CD4-positive, alpha-beta T cell treated with Interleukin-6 at 100 ng/mL for 8 hours (primary cell): ENCODE results near the gene REV1.
"Not testable (repeated sequence)": the region's sequence is repeated elsewhere in the genome, so short reads cannot be mapped to it uniquely, and the experiment has no call there.

Experiments
- DNase-seq: peaks from one replicate; pipeline ENCODE4 v3.0.0-alpha.2; 2020; ENCODE audit warnings: mixed read lengths, low spot score

Gene REV1

GRCh38 chr2:99403084-99403483, 86.7 kb downstream of the REV1 start:
- DNase-seq, result no peak

DNA sequence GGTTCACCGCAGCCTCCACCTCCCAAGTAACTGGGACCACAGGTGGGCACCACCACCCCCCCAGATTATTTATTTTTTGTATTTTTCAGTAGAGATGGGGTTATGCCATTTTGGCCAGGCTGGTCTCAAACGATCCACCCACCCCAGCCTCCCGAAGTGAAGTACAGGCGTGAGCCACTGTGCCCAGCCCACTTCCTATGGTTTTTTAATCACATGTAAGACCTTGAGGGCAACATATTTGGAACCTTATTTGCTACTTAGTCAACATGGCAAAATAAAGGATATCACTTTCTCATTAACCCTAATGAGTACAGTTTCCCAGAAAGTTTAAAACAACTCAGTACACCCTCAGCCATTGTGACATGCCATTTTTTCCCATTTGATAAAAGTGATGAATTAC, 88.0 kb downstream of the REV1 start:
- no peak for DNase-seq

DNA sequence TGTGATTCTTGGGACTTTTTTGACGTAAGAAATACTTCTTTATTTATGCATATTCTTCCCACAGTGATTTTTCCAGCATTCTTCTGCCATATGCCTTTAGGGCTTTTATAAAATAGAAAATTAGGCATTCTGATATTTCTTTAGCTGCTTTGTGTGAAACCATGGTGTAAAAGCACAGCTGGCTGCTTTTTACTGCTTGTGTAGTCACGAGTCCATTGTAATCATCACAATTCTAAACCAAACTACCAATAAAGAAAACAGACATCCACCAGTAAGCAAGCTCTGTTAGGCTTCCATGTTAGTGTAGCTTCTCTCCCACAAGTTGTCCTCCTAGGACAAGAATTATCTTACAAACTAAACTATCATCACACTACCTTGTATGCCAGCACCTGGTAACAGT, 90.0 kb downstream of the REV1 start:
- DNase-seq, result no peak

DNA sequence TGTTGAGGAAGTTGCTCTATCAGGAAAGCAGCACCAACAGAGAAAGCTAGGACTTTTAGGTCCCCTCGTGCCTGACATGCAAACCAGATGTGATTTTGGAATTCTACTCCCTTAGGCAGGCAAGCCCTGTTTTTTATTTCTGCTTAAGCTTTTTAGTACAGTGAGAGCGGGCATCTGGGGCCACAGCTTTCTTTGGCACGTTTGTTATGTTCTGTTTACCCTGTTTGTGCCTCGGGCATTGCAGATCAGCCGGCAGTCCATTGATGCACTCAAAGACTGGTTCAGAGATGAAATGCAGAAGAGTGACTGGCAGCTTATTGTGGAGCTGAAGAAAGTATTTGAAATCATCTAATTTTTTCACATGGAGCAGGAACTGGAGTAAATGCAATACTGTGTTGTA, 90.8 kb downstream of the REV1 start:
- DNase-seq, result no peak

GRCh38 chr2:99398303-99398702, 91.5 kb downstream of the REV1 start:
- DNase-seq, result no peak

GRCh38 chr2:99397266-99397920, 92.4 kb downstream of the REV1 start:
- no peak for DNase-seq

GRCh38 chr2:99395589-99396130, 94.2 kb downstream of the REV1 start:
- no peak for DNase-seq

DNA sequence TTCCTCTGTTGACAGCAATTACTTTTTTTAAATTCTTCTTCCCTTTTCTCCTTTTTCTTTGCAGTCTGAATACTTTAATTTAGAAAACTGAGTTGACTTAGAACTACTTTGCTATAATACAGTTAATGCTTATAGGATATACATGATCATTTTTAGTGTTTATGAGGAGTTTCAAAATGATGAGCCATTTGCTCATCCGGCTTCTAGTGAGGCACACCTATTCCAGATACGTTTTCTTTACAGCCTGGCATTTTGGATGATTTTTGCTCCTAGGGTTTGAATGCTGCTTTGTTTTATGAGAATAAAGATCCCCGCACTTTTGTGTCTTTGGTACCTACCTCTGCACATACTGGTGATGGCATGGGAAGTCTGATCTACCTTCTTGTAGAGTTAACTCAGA, 99.9 kb downstream of the REV1 start:
- no peak for DNase-seq

DNA sequence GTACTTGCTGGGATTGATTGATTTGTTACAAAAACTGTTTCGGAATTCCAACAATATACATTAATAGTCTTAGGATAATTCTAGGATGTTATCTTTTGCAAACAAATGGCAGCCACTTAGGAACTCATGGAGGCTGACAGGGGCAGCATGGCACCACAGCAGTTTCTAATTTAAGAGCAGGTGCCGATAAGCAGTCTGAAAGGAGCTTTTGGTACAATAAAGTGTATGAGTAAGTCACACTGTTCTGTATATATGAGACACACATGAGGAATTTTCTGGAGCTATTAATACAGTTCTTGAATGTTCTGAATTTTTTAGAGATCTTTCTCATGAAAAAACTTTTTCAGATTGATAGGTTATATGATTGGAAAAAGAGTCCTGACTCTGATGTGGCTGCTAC, 100.4 kb downstream of the REV1 start:
- no peak for DNase-seq

GRCh38 chr2:99388892-99389291, 100.9 kb downstream of the REV1 start:
- no peak for DNase-seq

GRCh38 chr2:99386011-99386410, 103.8 kb downstream of the REV1 start:
- no peak for DNase-seq

GRCh38 chr2:99382143-99382542, 107.7 kb downstream of the REV1 start:
- DNase-seq, result no peak

DNA sequence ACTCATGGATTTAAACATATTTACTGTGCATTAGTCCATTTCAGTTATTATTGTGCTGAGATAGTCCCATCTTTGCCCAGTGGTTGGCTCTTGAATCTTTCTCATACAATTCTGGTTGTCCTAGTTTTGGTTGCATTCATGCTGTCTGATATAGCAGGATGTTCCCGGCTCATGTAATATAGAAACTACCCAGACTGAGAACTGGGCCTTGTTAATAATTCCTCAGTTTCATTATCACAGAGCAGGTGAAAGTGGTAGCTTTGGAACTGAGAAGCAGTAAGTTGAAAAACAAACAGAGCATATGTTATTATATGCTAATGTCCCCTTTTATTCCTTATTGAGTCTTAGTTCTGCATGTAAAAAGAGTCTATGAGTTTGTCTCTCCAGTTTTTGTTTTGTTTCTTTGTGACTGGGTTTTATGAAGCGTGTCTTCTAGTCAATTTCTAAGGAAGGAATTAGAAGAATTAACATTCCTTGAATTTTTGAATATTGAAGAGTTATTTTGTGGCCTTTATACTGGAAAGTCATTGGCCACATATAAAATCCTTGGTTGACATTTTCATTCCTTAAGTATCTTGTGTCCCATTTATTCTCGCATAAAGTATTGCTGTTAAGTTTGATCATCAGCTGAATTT, 109.3 kb downstream of the REV1 start:
- no peak for DNase-seq

GRCh38 chr2:99377879-99378278, 111.9 kb downstream of the REV1 start:
- DNase-seq, result no peak

DNA sequence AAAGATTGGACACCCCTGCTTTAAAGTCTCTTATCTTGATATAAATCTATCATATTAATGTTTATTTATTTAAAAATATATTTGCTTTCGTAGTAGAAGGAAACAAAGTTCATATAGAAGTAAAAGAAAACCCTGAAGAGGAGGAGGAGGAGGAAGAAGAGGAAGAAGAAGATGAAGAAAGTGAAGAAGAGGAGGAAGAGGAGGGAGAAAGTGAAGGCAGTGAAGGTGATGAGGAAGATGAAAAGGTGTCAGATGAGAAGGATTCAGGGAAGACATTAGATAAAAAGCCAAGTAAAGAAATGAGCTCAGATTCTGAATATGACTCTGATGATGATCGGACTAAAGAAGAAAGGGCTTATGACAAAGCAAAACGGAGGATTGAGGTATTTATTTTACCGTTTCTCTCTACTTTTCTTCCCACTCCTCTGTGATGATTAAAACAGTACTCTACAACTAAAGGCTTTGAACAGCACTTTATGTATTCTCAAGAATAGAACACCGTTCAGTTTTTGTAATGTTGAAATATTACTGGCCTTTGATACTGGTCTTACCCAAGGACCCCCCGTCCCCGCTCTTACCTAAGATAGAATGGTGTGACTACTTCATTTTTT, 113.5 kb downstream of the REV1 start:
- DNase-seq, result no peak

DNA sequence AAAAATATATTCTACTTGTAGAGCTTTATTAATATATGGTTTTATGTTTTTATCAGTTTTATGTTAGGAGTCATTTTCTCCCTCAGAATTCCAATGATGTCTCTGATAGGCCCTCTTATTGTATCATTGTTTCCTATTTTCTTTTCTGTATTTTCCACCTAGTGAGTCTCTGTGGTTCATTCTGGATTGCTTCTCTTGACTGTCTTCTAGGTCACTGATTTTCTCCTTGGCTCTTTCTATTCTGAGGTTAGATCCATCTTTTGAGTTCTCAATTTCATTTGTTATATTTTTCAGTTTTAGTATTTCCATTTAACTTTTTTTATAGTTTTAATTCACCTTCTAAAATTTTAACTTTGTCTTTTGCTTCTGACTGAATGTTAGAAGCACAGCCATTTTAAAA, 115.1 kb downstream of the REV1 start:
- DNase-seq, result no peak

DNA sequence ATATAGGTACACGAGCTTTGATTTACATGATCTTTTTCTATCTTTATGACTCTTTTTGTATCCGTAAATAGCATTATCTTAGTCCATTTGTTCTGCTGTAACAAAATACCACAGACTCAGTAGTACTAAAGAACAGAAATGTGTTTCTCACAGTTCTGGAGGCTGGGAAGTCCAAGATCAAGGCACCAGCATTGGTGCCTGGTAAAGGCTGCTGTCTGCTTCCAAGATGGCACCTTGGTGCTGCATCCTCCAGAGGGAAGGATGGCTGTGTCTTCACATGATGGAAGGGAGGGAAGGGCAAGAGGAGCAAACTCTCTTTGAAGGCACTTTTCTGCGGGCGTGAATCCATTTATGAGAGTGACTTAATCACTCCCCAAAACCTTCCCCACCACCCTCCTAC, 116.7 kb downstream of the REV1 start:
- DNase-seq, result no peak

GRCh38 chr2:99368854-99369253, 121.0 kb downstream of the REV1 start:
- DNase-seq, result not testable (repeated sequence)

DNA sequence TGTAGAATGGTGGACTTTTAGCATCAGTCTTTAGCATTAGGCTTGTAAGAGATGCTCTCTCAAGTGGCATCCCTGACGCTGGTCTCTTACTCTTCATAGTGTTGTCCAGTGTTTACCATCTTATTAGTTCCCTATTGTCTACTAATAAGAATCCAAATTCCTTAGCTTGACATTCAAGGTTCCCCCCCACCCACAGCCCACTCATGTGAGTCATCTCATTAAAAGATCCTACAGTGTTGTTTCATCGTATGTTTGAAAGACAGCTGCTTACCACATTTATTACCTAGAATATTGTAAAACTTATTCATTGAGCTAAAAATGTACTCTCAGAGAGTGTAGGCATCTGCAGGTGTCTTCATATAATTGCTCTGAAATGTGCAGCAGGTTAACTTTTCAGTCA, 124.2 kb downstream of the REV1 start:
- no peak for DNase-seq

DNA sequence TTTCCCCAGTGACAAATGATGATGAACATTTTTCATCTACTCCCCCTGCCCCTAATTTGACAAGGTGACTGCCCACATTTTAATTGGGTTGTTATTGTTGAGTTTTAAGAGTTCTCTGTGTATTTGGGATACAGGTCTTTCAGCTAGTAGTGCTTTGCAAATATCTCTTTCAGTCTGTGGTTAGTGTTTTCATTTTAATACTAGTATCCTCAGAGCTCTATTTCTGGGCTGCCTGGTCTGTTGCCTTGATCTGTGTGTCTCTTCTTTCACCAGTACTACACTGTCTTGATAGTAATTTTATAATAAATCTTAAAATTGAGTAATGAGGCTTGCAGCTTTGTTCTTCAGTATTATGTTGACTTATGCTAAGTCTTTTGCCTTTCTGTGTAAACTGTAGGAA, 133.0 kb downstream of the REV1 start:
- no peak for DNase-seq

- DNase-seq, result not testable (repeated sequence)
These were observed 135.0 kb downstream of the REV1 start for GRCh38 chr2:99354825-99355224.

DNA sequence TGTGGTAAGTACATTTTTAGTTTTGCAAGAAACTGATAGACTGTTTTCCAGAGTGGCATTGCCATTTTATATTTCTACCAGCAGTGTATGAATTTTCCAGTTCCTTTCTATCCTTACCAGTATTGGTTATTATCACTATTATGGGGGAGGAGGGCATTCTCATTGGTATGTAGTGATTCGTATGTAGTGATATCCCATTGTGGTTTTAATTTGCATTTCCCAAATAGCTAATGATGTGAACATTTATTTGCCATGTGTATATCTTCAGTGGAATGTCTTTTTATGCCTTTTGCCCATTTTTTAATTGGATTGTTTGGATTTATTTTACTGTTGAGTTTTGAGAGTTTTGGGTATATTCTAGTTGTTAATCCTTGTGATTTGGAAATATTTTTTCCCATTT, 135.7 kb downstream of the REV1 start:
- DNase-seq, result no peak
